NCI-H1092 (cell line): ENCODE data around the gene SESN2.
A peak's percentile ranks its signal among the peaks of the same experiment; 100 is the strongest.

ENCODE experiments used
- DNase-seq: peaks from one replicate; lab custom pipeline; 2025; lab: John Stamatoyannopoulos, UW

The SESN2 gene

GRCh38 chr1:28249866-28250295 is 9.4 kb upstream of the SESN2 start:
- DNase-seq = no peak

- no peak for DNase-seq
Observed at GRCh38 chr1:28256197-28256827, 3.0 kb upstream of the SESN2 start.

GRCh38 chr1:28257736-28258135 is 1.6 kb upstream of the SESN2 start:
- DNase-seq = no peak

GRCh38 chr1:28258628-28259251 is 578 bp upstream of the SESN2 start:
- no peak for DNase-seq

- DNase-seq = peak; percentile 43
Observed at GRCh38 chr1:28259934-28260802, 850 bp downstream of the SESN2 start.

GRCh38 chr1:28260803-28261174 is 1.5 kb downstream of the SESN2 start:
- no peak for DNase-seq

- DNase-seq = no peak
Observed at GRCh38 chr1:28264897-28265296, 5.6 kb downstream of the SESN2 start.

GRCh38 chr1:28265577-28265976 is 6.3 kb downstream of the SESN2 start:
- DNase-seq = no peak

GRCh38 chr1:28266920-28267322 is 7.6 kb downstream of the SESN2 start:
- DNase-seq = no peak

- DNase-seq = no peak
Observed at GRCh38 chr1:28267633-28268032, 8.3 kb downstream of the SESN2 start.

- no peak for DNase-seq
Observed at GRCh38 chr1:28269529-28269928, 10.2 kb downstream of the SESN2 start.

GRCh38 chr1:28272215-28272852 is 13.0 kb downstream of the SESN2 start:
- DNase-seq = no peak

GRCh38 chr1:28273216-28273860 is 14.0 kb downstream of the SESN2 start:
- DNase-seq = no peak

- no peak for DNase-seq
Observed at GRCh38 chr1:28278763-28279162, 19.4 kb downstream of the SESN2 start.

- DNase-seq = no peak
Observed at GRCh38 chr1:28279721-28280120, 20.4 kb downstream of the SESN2 start.

GRCh38 chr1:28280501-28280900 is 21.2 kb downstream of the SESN2 start:
- no peak for DNase-seq

GRCh38 chr1:28280977-28281381 is 21.7 kb downstream of the SESN2 start:
- DNase-seq = no peak

GRCh38 chr1:28281608-28282425 is 22.5 kb downstream of the SESN2 start:
- DNase-seq = no peak

GRCh38 chr1:28282426-28283407 is 23.4 kb downstream of the SESN2 start:
- DNase-seq = no peak

GRCh38 chr1:28286111-28286510 is 26.8 kb downstream of the SESN2 start:
- DNase-seq = no peak
